Cardiac muscle cell (in vitro differentiated cells and primary cell): ENCODE measurements around the gene MMP26. TPM values are rescaled to one million over a fixed set of nuclear protein-coding genes. Genes with fewer than 3 reads are reported as not detected.
"Not testable (repeated sequence)": the region's sequence is repeated elsewhere in the genome, so short reads cannot be mapped to it uniquely, and the experiment has no call there.

Source experiments
- DNase-seq, 2 donors: peaks; one replicate each; pipeline versions ENCODE4 v3.0.0 to v3.0.0-alpha.2; 2010 to 2017; ENCODE audit warnings: low read depth in 1 of 2, low spot score in 1 of 2
- H3K27ac ChIP-seq: fragments of 200-600 bp; sonication (generic); 2 replicates; pipeline ENCODE4 v1.5.1; 2016
- H3K27me3 ChIP-seq: fragments of 200-600 bp; sonication (generic); 2 replicates; pipeline ENCODE4 v1.6.0; 2016; ENCODE audit warnings: control low read depth
- H3K36me3 ChIP-seq: fragments of 200-600 bp; sonication (generic); 2 replicates; pipeline ENCODE4 v1.5.1; 2016; ENCODE audit warnings: control low read depth
- H3K4me1 ChIP-seq: fragments of 200-600 bp; sonication (generic); 2 replicates; pipeline ENCODE4 v1.8.1; 2017; ENCODE audit warnings: low read depth, mild to moderate bottlenecking, mixed run types
- H3K4me3 ChIP-seq: fragments of 200-600 bp; sonication (generic); 2 replicates; pipeline ENCODE4 v1.5.1; 2016; ENCODE audit warnings: mild to moderate bottlenecking
- H3K9me3 ChIP-seq: fragments of 200-600 bp; sonication (generic); 2 replicates; pipeline ENCODE4 v1.5.1; 2017; ENCODE audit warnings: low read depth, mild to moderate bottlenecking, control low read depth
- CTCF ChIP-seq: IDR thresholded peaks from 2 replicates; pipeline ENCODE4 v1.5.1; 2012; ENCODE audit warnings: low read depth, mild to moderate bottlenecking, low read length
- polyA plus RNA-seq: library from polyadenylated mRNA; unstranded; fragments of >200 nt; fragmentation: Nextera tagmentation; extraction: Ambion mirVana; gene quantifications from 2 replicates; pipeline ENCODE4 v1.2.1, GENCODE V29; 2016
- total RNA-seq: library from RNA; depleted of rRNA; stranded (reverse); fragments of >200 nt; gene quantifications from 2 replicates; pipeline ENCODE4 v1.2.3, GENCODE V29; 2016

Gene MMP26
- total and polyA plus RNA-seq, 2 experiments from 2014 or later = not detected

- H3K4me3 ChIP-seq = no peak overlapping the region
- no peak for DNase-seq
- no peak for TF ChIP-seq CTCF
- H3K36me3 ChIP-seq = no peaks in the 10 kb centered on the region
- peaks cover 8% of the 10 kb centered on the region for H3K4me1 ChIP-seq
- no peak overlapping the region for H3K27ac ChIP-seq
- H3K27me3 ChIP-seq = no peaks in the 10 kb centered on the region
- H3K9me3 ChIP-seq = no peaks in the 10 kb centered on the region
These were observed 4.2 kb upstream of the MMP26 start for GRCh38 chr11:4700436-4700820.

- DNase-seq = no peak
- Histone ChIP-seq H3K27ac (no peak overlapping the region), H3K4me1 (peaks cover 8% of the 10 kb centered on the region), H3K9me3 (no peaks in the 10 kb centered on the region), H3K27me3 (no peaks in the 10 kb centered on the region), H3K36me3 (no peaks in the 10 kb centered on the region), H3K4me3 (no peak overlapping the region)
- no peak for TF ChIP-seq CTCF
These were observed 278 bp downstream of the MMP26 start for GRCh38 chr11:4704790-4705334.

- Histone ChIP-seq H3K27ac (no peak overlapping the region), H3K4me1 (no peaks in the 10 kb centered on the region), H3K9me3 (no peaks in the 10 kb centered on the region), H3K4me3 (no peak overlapping the region), H3K27me3 (no peaks in the 10 kb centered on the region), H3K36me3 (no peaks in the 10 kb centered on the region)
- no peak for DNase-seq
- TF ChIP-seq CTCF = no peak
These were observed 8.7 kb downstream of the MMP26 start for GRCh38 chr11:4713241-4713640.

DNA sequence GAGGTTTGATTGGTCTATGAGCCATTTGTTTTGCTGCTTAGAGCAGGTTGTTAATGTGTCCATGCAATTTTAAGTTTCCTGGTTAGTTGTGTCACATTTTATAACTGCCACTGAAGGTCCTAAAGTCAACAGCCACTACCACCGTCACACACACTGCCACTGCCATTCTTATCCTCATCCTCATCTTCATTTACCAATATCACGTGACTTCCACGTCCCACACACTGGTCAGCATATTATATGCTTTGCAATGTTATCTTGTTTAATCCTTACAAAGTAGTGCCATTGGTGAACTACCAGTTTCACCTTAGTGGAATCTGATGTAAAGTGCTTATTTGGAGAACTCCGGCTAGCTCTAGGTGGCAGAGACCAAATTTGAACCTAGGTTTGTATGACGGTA lies 9.7 kb downstream of the MMP26 start:
- H3K36me3 ChIP-seq = no peaks in the 10 kb centered on the region
- no peak for DNase-seq
- no peaks in the 10 kb centered on the region for H3K9me3 ChIP-seq
- H3K27me3 ChIP-seq = no peaks in the 10 kb centered on the region
- no peaks in the 10 kb centered on the region for H3K4me1 ChIP-seq
- no peak overlapping the region for H3K4me3 ChIP-seq
- TF ChIP-seq CTCF = no peak
- no peak overlapping the region for H3K27ac ChIP-seq

DNA sequence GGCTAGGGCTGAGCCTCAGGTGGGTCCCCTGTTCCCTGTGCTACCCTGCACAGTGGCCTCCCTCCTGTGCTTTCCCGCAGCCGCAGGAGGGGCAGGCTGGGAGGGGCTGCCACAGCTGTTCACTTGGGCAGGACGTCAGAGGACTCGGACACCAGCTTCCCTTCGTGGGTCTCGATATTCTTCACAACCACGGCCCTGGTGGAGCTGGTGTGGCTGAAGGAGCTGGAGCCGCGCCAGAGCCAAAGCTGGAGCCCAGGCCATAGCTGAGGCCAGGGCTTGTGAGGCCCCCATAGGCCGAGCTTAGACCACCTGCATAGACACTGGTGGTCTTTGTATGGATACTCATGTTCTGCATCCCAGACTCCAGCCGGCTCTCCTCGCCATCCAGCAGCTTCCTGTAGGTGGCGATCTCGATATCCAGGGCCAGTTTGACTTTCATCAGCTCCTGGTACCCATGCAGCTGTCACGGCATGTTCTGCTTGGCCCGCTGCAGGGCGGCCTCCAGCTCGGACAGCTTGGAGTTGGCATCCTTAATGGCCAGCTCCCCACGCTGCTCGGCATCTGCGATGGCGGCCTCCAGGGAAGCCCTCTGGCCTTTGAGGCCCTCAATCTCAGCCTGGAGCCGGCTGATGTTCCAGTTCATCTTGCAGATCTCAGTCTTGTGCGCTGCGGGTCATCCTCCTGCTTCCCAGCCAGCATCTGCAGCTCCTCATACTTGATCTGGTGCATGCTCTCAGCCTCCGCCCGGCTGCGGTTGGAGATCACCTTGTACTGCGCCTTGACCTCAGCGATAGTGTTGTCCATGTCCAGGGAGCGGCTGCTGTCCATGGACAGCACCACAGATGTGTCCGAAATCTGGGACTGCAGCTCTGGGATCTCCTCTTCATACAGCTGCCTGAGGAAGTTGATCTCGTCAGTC lies 18.3 kb downstream of the MMP26 start:
- not testable (repeated sequence) for DNase-seq, H3K9me3 ChIP-seq, H3K4me3 ChIP-seq, H3K27me3 ChIP-seq, H3K4me1 ChIP-seq, H3K36me3 ChIP-seq, H3K27ac ChIP-seq

DNA sequence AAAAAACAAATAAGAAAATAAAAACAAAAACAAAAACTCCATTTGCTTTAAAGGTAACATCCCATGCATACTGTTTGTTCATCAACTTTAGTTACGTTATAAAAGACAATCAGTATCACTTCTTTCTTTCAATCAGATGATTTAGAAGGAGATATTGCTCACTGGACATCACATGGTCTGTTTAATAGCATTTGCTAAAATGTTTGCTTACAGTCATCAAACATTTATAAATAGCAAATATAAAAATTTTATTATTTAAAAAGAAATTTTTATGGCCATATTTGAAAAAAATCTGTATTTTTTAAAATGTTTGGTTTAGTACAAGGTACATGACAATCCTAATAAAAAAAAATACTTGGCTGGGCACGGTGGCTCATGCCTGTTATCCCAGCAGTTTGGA lies 22.6 kb downstream of the MMP26 start:
- Histone ChIP-seq H3K27ac (no peak overlapping the region), H3K9me3 (no peaks in the 10 kb centered on the region), H3K4me1 (no peaks in the 10 kb centered on the region), H3K27me3 (no peaks in the 10 kb centered on the region), H3K4me3 (no peak overlapping the region), H3K36me3 (no peaks in the 10 kb centered on the region)
- no peak for TF ChIP-seq CTCF
- DNase-seq = no peak
